Liver (tissue), 9 donors: ENCODE results near the gene BOD1L1. TPM values are rescaled to one million over a fixed set of nuclear protein-coding genes. Genes with fewer than 3 reads are reported as not detected.

Experiments used
- DNase-seq: peaks from one replicate; pipeline ENCODE4 v3.0.0-alpha.2; 2017; ENCODE audit warnings: low spot score
- H3K27ac ChIP-seq, 2 donors: one replicate each; pipeline ENCODE4 v1.7.0; 2013; ENCODE audit warnings: inconsistent platforms in 2 of 2, low read length in 2 of 2, control low read depth in 1 of 2, low read depth in 1 of 2, mild to moderate bottlenecking in 1 of 2
- H3K27me3 ChIP-seq, 4 donors: one replicate each; pipeline versions ENCODE4 v1.6.1 to v1.7.0; 2013; ENCODE audit warnings: low read length in 3 of 4, inconsistent platforms in 1 of 4, mild to moderate bottlenecking in 1 of 4, moderate library complexity in 1 of 4; ENCODE audit not compliant: control insufficient read depth in 4 of 4, insufficient read depth in 4 of 4
- H3K36me3 ChIP-seq, 4 donors: one replicate each; pipeline versions ENCODE4 v1.6.1 to v1.7.0; 2013; ENCODE audit warnings: low read length in 3 of 4, mild to moderate bottlenecking in 3 of 4, low read depth in 1 of 4, moderate library complexity in 1 of 4; ENCODE audit not compliant: control insufficient read depth in 4 of 4, insufficient read depth in 3 of 4
- H3K4me1 ChIP-seq, 4 donors: one replicate each; pipeline versions ENCODE4 v1.6.1 to v1.7.0; 2013; ENCODE audit warnings: low read length in 3 of 4, mild to moderate bottlenecking in 3 of 4, moderate library complexity in 1 of 4; ENCODE audit not compliant: control insufficient read depth in 4 of 4, insufficient read depth in 4 of 4
- H3K4me3 ChIP-seq, 3 donors: one replicate each; pipeline versions ENCODE4 v1.6.1 to v1.7.0; 2013; ENCODE audit warnings: low read length in 3 of 3, control low read depth in 1 of 3, low read depth in 1 of 3, mild to moderate bottlenecking in 1 of 3
- H3K9ac ChIP-seq, 2 donors: one replicate each; pipeline ENCODE4 v1.7.0; 2013; ENCODE audit warnings: low read length in 2 of 2, mild to moderate bottlenecking in 2 of 2, moderate library complexity in 2 of 2, control low read depth in 1 of 2, low read depth in 1 of 2
- H3K9me3 ChIP-seq, 4 donors: one replicate each; pipeline versions ENCODE4 v1.6.1 to v1.7.0; 2013; ENCODE audit warnings: low read length in 3 of 4; ENCODE audit not compliant: control insufficient read depth in 4 of 4
- ATF3 ChIP-seq: IDR thresholded peaks from 2 replicates; pipeline ENCODE4 v1.6.1; 2016; ENCODE audit warnings: antibody characterized with exemption
- CTCF ChIP-seq: fragments of 150-350 bp; IDR thresholded peaks from 2 replicates; pipeline ENCODE4 v1.5.1; 2017; ENCODE audit warnings: improper control_type of control experiment, low read depth, low read length; ENCODE audit not compliant: missing input control
- EGR1 ChIP-seq, 2 donors: IDR thresholded peaks; 2 replicates each; pipeline ENCODE4 v1.6.1; 2016 to 2018; ENCODE audit warnings: antibody characterized with exemption in 2 of 2, low read depth in 2 of 2
- FOXA1 ChIP-seq: IDR thresholded peaks from 2 replicates; pipeline ENCODE4 v1.6.1; 2016; ENCODE audit warnings: antibody characterized with exemption
- FOXA2 ChIP-seq: IDR thresholded peaks from 2 replicates; pipeline ENCODE4 v1.6.1; 2016; ENCODE audit warnings: antibody characterized with exemption
- GABPA ChIP-seq, 2 donors: IDR thresholded peaks in 1 of 2; conservative IDR thresholded peaks in 1 of 2; 2 replicates each; pipeline ENCODE4 v1.6.1; 2016; ENCODE audit warnings: antibody characterized with exemption in 2 of 2, mild to moderate bottlenecking in 1 of 2, moderate library complexity in 1 of 2
- HNF4A ChIP-seq, 2 donors: conservative IDR thresholded peaks; 2 replicates each; pipeline ENCODE4 v1.6.1; 2016; ENCODE audit warnings: antibody characterized with exemption in 2 of 2, mild to moderate bottlenecking in 2 of 2
- HNF4G ChIP-seq: IDR thresholded peaks from 2 replicates; pipeline ENCODE4 v1.6.1; 2016; ENCODE audit warnings: antibody characterized with exemption
- MAX ChIP-seq: IDR thresholded peaks from 2 replicates; pipeline ENCODE4 v1.6.1; 2016; ENCODE audit warnings: antibody characterized with exemption
- NR2F2 ChIP-seq: IDR thresholded peaks from 2 replicates; pipeline ENCODE4 v1.6.1; 2016; ENCODE audit warnings: antibody characterized with exemption
- RAD21 ChIP-seq, 2 donors: IDR thresholded peaks; 2 replicates each; pipeline ENCODE4 v1.6.1; 2016; ENCODE audit warnings: antibody characterized with exemption in 2 of 2, mild to moderate bottlenecking in 2 of 2
- REST ChIP-seq: IDR thresholded peaks from 2 replicates; pipeline ENCODE4 v1.6.1; 2016; ENCODE audit warnings: antibody characterized with exemption, mild to moderate bottlenecking
- RXRA ChIP-seq, 2 donors: IDR thresholded peaks; 2 replicates each; pipeline ENCODE4 v1.6.1; 2017 to 2018; ENCODE audit warnings: antibody characterized with exemption in 2 of 2, mild to moderate bottlenecking in 1 of 2
- SP1 ChIP-seq: IDR thresholded peaks from 2 replicates; pipeline ENCODE4 v1.6.1; 2018; ENCODE audit warnings: antibody characterized with exemption, mild to moderate bottlenecking
- TAF1 ChIP-seq: conservative IDR thresholded peaks from 2 replicates; pipeline ENCODE4 v1.6.1; 2016; ENCODE audit warnings: antibody characterized with exemption, mild to moderate bottlenecking
- YY1 ChIP-seq: IDR thresholded peaks from 2 replicates; pipeline ENCODE4 v1.6.1; 2016; ENCODE audit warnings: antibody characterized with exemption, mild to moderate bottlenecking
- WGBS: extraction: QIAGEN DNeasy Blood & Tissue Kit; methylation state at CpG from one replicate; pipeline ENCODE4 v1.1.7; 2013; 5-methylcytosine and 5-hydroxymethylcytosine counted together
- polyA plus RNA-seq, 2 donors: library from polyadenylated mRNA; stranded (reverse) in 1 of 2; unstranded in 1 of 2; fragments of 200-250 nt in 1 of 2; fragments of >200 nt in 1 of 2; fragmentation: Nextera tagmentation in 1 of 2; extraction: Ambion mirVana in 1 of 2; gene quantifications; one replicate each; pipeline versions ENCODE4 v1.2.1 to v1.2.3, GENCODE V29; 2013 to 2015
- total RNA-seq, 2 donors: library from RNA; depleted of rRNA; stranded (reverse); fragments of >200 nt; gene quantifications; one replicate each; pipeline ENCODE4 v1.2.3, GENCODE V29; 2014
- donor health status: healthy.
- donor health status: healthy.
- donor health status: healthy.
- donor health status: healthy.
- donor health status: healthy.

BOD1L1 gene
- total and polyA plus RNA-seq, 4 donors = 4.1 to 19.2 (median 10.2) TPM

- H3K4me1 ChIP-seq = peaks cover 22 to 62% (median 34%) of the 10 kb centered on the region in 4 donors
Measured at GRCh38 chr4:13540446-13541175, 86.9 kb downstream of the BOD1L1 start.

More at GRCh38 chr4:13540446-13541175, 86.9 kb downstream of the BOD1L1 start:
- Histone ChIP-seq H3K9ac (no peak overlapping the region), H3K9me3 (peaks cover 0 to 6% (median 0%) of the 10 kb centered on the region in 4 donors), H3K27ac (no peak overlapping the region), H3K4me3 (no peak overlapping the region), H3K36me3 (no peaks in the 10 kb centered on the region), H3K27me3 (peaks cover 6 to 35% (median 20%) of the 10 kb centered on the region in 4 donors)
- WGBS = 25% methylated on average over 23 of the region's 23 CpGs
- TF ChIP-seq ATF3 (no peak), RAD21 (IDR thresholded peaks at IDR 0.05) (no peak), HNF4A (conservative IDR thresholded peaks at IDR 0.05) (no peak), MAX (no peak), EGR1 (IDR thresholded peaks at IDR 0.05; ENCODE audit: low read depth in 2 of 2) (no peak), GABPA (IDR thresholded peaks at IDR 0.05 in 1 of 2, conservative IDR thresholded peaks at IDR 0.05 in 1 of 2) (no peak), NR2F2 (no peak), HNF4G (no peak), RXRA (IDR thresholded peaks at IDR 0.05) (no peak), REST (no peak), FOXA1 (no peak), TAF1 (no peak), FOXA2 (no peak), CTCF (no peak), SP1 (no peak), YY1 (no peak)
- no peak for DNase-seq
